Pancreas (tissue), 10 donors: ENCODE measurements around the gene SLC25A24. TPM values are rescaled to one million over a fixed set of nuclear protein-coding genes. Genes with fewer than 3 reads are reported as not detected.

ENCODE experiments used
- ATAC-seq, 4 donors: fragments of 200-7000 bp; cut with Tn5 transposase; one replicate each; pipeline versions ENCODE4 v1.8.0 to v1.9.1; 2020; ENCODE audit warnings: mild to moderate bottlenecking in 4 of 4, moderate library complexity in 4 of 4
- DNase-seq, 6 donors: peaks; one replicate each; pipeline ENCODE4 v3.0.0-alpha.2; 2020
- FAIRE-seq: peaks from 2 replicates; lab custom pipeline; 2012; peaks lifted over from hg19 to GRCh38; lab: Jason Lieb, UNC
- H3K27ac ChIP-seq, 4 donors: fragments of 200-600 bp; sonication (generic); 1 replicate in 3 of 4; 2 replicates in 1 of 4; pipeline versions ENCODE4 v1.5.0 to v1.8.0; 2020
- H3K27me3 ChIP-seq, 4 donors: fragments of 200-600 bp; one replicate each; pipeline ENCODE4 v1.8.0; 2021
- H3K36me3 ChIP-seq, 3 donors: fragments of 200-600 bp; sonication (generic) in 1 of 3; one replicate each; pipeline versions ENCODE4 v1.5.0 to v1.8.0; 2020 to 2021
- H3K4me1 ChIP-seq, 3 donors: fragments of 200-600 bp; one replicate each; pipeline ENCODE4 v1.8.0; 2021
- H3K4me3 ChIP-seq, 4 donors: fragments of 200-600 bp; sonication (generic) in 2 of 4; one replicate each; pipeline versions ENCODE4 v1.5.0 to v1.8.0; 2020 to 2021
- H3K9me3 ChIP-seq, 4 donors: fragments of 200-600 bp; one replicate each; pipeline ENCODE4 v1.8.0; 2021
- WGBS, 2 donors: extraction: QIAGEN DNeasy Blood & Tissue Kit; methylation state at CpG; one replicate each; pipeline ENCODE4 v1.1.7; 2013; 5-methylcytosine and 5-hydroxymethylcytosine counted together
- intact Hi-C, 3 donors: fragments of 100-400 bp; cut with DNase I; formaldehyde crosslinking; loops; one replicate each; pipeline versions ENCODE4 v1.11.1 to v1.14.2; 2022
- polyA plus RNA-seq, 2 donors: library from polyadenylated mRNA; stranded (reverse); fragments of 200-250 nt; gene quantifications; one replicate each; pipeline ENCODE4 v1.2.3, GENCODE V29; 2013
- total RNA-seq, 6 donors: library from RNA; stranded (reverse); fragmentation: NEBNext Ultra II Directional in 4 of 6; extraction: Animal tissue kit (Norgen Biotek cat#: 25700) in 4 of 6; gene quantifications; one replicate each; pipeline versions ENCODE4 v1.2.1 to v1.2.4, GENCODE V29; 2021 to 2023
- TF ChIP-seq, protein P1 (sequence below), 4 donors: fragments of 200-600 bp; sonication (generic) in 3 of 4; IDR thresholded peaks; one replicate each; pipeline versions ENCODE4 v1.5.0 to v1.8.0; 2021; ENCODE audit warnings: antibody characterized with exemption in 4 of 4
- donor health status: healthy with polysubstance abuse.
- donor health status: DM: no; HTN: no; CAD: no; lungs with moderate emphysema.
- donor health status: DM: no; HTN: no; CAD: no.
- donor health status: control.
- donor health status: control.
- donor health status: Bipolar disorder and iron deficiency.
- donor health status: DM: yes; HTN: yes; CAD: no.
- donor health status: DM: no; HTN: no; CAD: no.
- donor health status: DM: no; HTN: no; CAD: no.
- donor health status: DM: yes; HTN: yes; CAD: no.

SLC25A24 gene
- total and polyA plus RNA-seq, 8 donors = 3.3 to 16.9 (median 7.3) TPM

DNA sequence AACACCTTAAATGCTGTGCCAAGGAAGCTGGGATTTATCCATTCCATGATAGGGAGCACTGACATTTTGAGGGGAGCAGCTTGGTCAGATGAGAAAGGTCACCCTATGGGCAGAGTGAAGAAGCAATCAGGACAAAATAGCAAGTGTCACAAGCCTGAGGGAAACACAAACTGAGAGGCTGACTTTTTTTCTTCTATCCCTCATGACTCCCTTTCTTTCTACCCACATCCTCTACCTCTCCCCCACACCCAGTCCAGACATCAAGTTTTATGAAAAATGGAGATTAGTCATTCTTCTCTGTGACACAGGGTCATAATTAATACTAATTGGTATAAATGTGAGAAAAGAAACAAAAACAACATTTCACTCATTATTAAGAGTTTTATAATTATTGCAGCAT, 103.1 kb downstream of the SLC25A24 start:
- TF ChIP-seq, protein P1, sequence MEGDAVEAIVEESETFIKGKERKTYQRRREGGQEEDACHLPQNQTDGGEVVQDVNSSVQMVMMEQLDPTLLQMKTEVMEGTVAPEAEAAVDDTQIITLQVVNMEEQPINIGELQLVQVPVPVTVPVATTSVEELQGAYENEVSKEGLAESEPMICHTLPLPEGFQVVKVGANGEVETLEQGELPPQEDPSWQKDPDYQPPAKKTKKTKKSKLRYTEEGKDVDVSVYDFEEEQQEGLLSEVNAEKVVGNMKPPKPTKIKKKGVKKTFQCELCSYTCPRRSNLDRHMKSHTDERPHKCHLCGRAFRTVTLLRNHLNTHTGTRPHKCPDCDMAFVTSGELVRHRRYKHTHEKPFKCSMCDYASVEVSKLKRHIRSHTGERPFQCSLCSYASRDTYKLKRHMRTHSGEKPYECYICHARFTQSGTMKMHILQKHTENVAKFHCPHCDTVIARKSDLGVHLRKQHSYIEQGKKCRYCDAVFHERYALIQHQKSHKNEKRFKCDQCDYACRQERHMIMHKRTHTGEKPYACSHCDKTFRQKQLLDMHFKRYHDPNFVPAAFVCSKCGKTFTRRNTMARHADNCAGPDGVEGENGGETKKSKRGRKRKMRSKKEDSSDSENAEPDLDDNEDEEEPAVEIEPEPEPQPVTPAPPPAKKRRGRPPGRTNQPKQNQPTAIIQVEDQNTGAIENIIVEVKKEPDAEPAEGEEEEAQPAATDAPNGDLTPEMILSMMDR (IDR thresholded peaks at IDR 0.05) = no peak
- intact Hi-C loops = no loop called here
- Histone ChIP-seq H3K4me1 (no peaks in the 10 kb centered on the region), H3K27me3 (no peaks in the 10 kb centered on the region), H3K9me3 (no peaks in the 10 kb centered on the region), H3K4me3 (no peak overlapping the region), H3K36me3 (no peaks in the 10 kb centered on the region), H3K27ac (no peak overlapping the region)
- FAIRE-seq = no peak
- no peak for ATAC-seq
- no peak for DNase-seq

DNA sequence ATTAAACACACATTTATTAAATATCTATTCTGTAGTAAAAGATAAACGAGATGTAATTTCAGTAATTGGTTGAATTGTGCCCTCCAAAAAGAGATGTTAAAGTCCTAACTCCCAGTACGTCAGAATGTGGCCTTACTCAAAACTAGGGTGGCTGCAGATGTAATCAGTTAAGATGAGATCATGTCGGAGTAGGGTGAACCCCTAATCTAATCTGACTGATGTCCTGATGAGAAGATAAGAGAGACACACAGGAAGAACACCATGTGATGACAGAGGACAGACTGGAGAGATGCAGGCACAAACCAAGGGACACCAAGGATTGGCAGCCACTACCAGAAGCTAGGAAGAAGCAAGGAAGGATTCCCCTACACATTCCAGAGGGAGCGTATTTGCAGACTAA, 104.1 kb downstream of the SLC25A24 start:
- ATAC-seq (no peak), DNase-seq (no peak)
- WGBS, 2 donors = 52 to 66% methylated on average over 4 of the region's 4 CpGs

DNA sequence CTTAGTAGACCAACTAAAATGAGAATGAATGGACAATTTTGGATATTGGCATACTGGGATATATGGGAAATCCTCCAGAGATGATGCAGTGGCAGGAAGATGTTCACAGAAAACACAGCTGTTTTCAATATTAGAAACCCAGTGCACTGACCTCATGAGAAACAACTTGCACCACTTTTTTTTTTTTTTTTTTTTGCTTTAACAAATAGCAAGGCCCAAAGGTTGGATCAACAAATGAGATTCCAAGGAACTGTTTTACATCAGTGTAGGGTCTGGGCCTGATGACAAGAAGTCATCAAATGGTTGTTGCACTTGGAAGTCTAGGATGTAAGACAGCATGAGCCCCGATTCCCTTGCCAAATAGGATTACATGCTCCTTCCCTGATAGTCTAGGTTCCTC, 110.7 kb downstream of the SLC25A24 start:
- ATAC-seq = no peak
- no peaks in the 10 kb centered on the region for H3K27me3 ChIP-seq
- no peak for DNase-seq
- no peaks in the 10 kb centered on the region for H3K9me3 ChIP-seq
- H3K4me1 ChIP-seq = no peaks in the 10 kb centered on the region
- intact Hi-C loops = no loop called here
- no peaks in the 10 kb centered on the region for H3K36me3 ChIP-seq
- H3K4me3 ChIP-seq = no peak overlapping the region
- FAIRE-seq = no peak
- TF ChIP-seq, protein P1 (IDR thresholded peaks at IDR 0.05) = no peak
- WGBS, 2 donors = 75 to 83% methylated on average over 1 of the region's 1 CpG
- no peak overlapping the region for H3K27ac ChIP-seq

More for the DNA sequence above, 104.1 kb downstream of the SLC25A24 start:
- no peak overlapping the region for H3K27ac ChIP-seq
- H3K4me1 ChIP-seq = no peaks in the 10 kb centered on the region
- intact Hi-C loops = no loop called here
- TF ChIP-seq, protein P1 (IDR thresholded peaks at IDR 0.05) = no peak
- no peaks in the 10 kb centered on the region for H3K27me3 ChIP-seq
- no peaks in the 10 kb centered on the region for H3K36me3 ChIP-seq
- H3K9me3 ChIP-seq = no peaks in the 10 kb centered on the region
- no peak overlapping the region for H3K4me3 ChIP-seq
- FAIRE-seq = no peak

DNA sequence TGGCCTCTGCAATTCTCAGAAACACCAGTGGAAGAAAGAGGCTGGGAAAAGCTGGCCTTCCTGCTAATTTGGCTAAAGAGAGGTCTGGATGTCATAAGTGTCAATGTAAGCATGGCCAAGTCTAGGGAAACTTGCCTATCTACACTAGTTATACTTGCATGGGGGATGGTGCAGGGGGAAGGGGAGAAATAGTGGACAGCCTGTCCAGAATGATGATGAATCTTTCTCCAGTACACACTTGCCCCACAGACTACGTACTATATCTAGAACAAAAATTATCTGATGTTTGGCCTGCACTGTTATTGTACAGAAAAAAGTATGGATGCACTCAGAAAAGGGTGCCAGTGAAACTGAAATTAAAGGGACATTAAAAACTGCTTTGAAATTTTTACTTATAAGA, 114.5 kb downstream of the SLC25A24 start:
- FAIRE-seq (no peak), ATAC-seq (no peak), DNase-seq (no peak)
- no peaks in the 10 kb centered on the region for H3K27me3 ChIP-seq
- H3K4me1 ChIP-seq = no peaks in the 10 kb centered on the region
- WGBS, 2 donors = 73 to 74% methylated on average over 1 of the region's 1 CpG
- H3K36me3 ChIP-seq = no peaks in the 10 kb centered on the region
- H3K4me3 ChIP-seq = no peak overlapping the region
- intact Hi-C loops = no loop called here
- no peak overlapping the region for H3K27ac ChIP-seq
- H3K9me3 ChIP-seq = no peaks in the 10 kb centered on the region
- TF ChIP-seq, protein P1 (IDR thresholded peaks at IDR 0.05) = no peak

DNA sequence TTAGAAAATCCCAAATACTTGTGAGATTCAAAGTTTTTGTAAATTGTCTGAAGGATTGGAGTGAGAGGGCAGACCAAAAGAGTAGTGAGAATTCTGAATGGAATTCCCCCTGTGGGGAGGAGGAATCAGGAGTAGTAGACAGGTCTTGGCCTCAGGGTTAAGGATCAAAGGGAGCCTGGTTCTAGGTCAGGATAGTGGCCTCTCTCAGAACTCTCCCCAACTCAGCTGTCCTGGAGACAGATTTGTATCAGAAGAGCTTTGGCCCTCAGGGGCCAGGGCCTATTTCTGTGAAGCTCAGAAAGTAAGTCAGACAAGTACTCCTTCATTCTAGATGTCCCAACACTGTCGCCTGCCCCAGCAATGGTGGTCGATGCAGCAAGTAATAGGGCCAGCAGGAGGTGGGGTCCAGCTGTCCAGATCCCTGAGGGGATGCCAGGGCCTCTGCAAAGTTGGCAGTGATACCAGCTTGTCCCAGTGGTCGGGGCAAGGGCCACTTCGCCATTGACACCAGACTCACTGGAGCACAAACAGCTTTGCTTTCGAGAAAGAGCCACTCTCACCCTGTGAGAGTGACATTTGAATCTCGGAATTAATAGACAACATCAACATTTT, 115.2 kb downstream of the SLC25A24 start:
- no peaks in the 10 kb centered on the region for H3K27me3 ChIP-seq
- WGBS, 2 donors = 67 to 83% methylated on average over 6 of the region's 6 CpGs
- no peaks in the 10 kb centered on the region for H3K9me3 ChIP-seq
- no peak for FAIRE-seq
- intact Hi-C loops = no loop called here
- H3K27ac ChIP-seq = no peak overlapping the region
- no peak overlapping the region for H3K4me3 ChIP-seq
- TF ChIP-seq, protein P1 (IDR thresholded peaks at IDR 0.05) = no peak
- H3K4me1 ChIP-seq = no peaks in the 10 kb centered on the region
- H3K36me3 ChIP-seq = no peaks in the 10 kb centered on the region
- ATAC-seq = no peak
- DNase-seq = peak in 1 of 6 donors; percentile 27
